GM19193 (cell line): ENCODE results near the gene PTH2R.

Experiments used
- POLR2A ChIP-seq: IDR thresholded peaks from 4 replicates; pipeline ENCODE4 v1.6.1; 2011; ENCODE audit not compliant: insufficient read depth, insufficient read length; ENCODE audit errors: extremely low read depth

The PTH2R gene

DNA sequence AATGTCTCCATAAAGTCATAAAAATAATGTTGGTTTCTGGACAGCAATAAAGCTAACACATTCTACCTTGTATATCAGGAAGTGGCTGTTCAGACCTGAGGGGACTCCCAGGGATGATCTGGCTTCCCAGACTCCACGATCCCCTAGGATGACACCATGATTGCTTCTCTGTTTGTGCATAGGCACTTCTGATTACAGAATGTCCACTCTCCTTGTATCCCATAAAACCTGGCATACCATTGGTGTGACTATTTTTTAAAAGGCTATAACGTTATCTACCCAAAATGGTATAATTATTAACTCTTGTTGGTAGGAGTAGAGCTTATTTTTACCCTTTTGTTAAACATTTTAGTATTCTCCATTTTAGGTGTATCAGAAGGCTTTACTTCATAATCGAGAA is 57.1 kb downstream of the PTH2R start:
- TF ChIP-seq POLR2A = no peak

DNA sequence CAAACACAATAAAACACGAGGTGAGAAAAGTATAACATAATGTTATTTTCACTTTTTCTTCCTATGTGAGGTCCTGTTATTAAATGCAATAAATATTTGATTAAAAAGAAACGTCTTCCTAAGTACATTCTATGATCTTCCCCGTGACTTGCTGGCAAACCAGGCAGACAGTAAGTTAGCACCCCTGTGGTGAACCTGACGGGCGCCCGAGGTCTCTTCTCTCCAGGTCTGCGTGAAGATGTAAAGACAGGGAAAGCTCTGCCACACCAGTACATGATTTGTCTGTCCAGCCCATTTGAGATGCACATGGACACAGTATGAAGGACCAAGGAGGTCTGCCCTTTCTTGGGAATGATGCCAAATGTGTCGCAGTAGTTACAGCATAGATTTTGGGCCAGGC is 57.6 kb downstream of the PTH2R start:
- no peak for TF ChIP-seq POLR2A

DNA sequence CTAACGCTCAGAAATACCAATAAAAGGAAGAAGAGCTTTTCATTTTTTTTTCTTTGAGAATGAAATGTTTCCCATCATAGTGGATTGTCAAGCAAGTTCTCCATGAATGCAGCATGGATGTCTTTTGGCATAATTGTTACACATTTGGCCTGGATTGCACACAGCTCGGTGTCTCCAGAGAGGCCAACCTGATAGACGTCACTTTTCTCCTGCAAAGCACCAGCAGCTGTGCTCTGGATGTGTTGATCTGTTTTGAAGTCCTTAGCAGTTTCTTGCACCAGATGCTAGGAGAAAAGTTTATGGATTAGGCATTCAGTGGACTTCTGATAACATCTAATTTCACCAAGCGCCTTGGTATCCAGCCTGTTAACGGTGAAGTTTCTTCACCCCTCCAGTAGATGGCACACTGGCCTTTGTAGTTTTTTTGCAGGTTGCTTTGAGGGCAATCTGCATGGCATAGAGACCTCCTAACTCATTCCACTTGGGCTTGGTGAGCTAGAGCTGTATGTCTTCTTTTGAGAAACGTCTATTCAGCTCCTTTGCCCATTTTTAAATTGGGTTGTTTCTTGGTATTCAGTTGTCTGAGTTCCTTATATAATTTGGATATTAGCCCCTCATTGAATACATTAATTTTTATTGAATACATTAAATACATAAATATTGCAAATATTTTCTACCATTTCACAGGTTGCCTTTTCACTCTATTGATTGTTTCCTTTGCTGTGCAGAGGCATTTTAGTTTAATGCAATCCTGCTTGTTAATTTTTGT is 59.7 kb downstream of the PTH2R start:
- TF ChIP-seq POLR2A = no peak

DNA sequence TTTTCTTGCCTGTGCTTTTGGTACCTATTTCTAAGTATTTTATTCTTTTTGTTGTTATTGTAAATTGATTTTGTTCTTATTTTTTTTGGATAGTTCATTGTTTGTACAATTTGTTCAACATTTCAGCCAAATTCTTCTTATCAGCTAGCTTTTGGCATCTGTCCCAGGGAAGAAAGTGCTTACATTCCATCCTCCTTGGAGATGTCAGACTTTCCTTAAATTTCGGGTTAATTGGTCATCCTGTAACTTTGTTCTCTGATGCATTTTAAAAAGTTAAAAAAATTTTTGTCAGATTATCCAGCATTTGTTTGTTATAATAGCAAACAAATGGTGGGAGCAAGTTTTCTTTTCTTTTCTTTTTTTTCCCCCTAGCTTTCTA is 60.3 kb downstream of the PTH2R start:
- TF ChIP-seq POLR2A = no peak

DNA sequence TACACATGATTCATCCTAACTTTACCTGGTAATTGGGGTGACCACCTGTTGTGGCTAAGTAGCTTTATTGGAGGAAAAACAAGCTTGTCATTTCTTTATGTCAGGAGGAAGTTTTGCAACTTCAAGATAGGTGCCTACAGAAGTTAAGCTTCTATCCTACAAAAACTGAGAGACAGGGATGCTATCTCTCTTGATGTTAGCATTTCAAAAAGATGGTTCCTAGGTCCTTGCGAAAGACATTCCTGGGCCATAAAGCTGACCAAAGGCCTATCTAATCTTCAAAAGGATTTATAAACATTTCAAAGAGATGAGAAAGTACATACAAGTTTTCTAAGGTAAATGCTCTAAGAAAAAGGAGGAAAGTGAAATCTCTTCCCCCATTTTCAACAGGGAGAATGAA is 61.0 kb downstream of the PTH2R start:
- no peak for TF ChIP-seq POLR2A

DNA sequence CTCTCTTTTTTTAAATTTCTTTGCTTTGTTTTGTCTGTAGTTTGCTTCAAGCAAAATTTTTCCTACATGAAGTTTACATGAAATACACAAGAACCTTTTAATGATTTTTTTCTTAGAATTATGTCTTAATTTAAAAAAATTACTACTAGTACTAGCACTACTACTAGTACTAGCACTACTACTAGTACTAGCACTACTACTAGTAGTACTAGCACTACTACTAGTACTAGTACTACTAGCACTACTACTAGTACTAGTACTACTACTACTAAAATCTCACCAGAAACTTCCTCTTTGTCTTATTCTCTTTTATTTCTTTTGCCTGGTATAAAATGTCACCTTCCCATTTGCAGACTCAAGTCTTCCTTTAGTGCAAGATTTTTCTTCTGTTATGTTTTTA is 71.1 kb downstream of the PTH2R start:
- no peak for TF ChIP-seq POLR2A

DNA sequence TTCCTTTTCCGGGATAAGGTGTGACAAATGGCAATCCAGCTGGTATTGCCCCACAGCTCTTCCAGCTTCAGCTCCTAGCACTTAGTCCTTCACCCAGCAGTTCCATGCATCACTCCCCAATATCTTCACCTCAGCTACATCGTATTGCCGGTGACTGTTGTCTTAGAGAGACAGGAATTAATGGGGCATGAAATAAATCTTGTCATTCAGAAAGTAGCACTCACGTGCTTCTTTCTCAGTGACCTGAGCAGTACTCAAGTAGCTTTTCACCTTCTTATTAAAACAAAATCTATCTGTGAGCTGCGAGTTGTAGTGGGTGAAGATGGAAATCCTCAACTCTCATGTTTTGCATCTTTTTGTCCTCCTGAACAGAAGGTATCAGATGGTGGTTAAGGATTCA is 72.8 kb downstream of the PTH2R start:
- no peak for TF ChIP-seq POLR2A

DNA sequence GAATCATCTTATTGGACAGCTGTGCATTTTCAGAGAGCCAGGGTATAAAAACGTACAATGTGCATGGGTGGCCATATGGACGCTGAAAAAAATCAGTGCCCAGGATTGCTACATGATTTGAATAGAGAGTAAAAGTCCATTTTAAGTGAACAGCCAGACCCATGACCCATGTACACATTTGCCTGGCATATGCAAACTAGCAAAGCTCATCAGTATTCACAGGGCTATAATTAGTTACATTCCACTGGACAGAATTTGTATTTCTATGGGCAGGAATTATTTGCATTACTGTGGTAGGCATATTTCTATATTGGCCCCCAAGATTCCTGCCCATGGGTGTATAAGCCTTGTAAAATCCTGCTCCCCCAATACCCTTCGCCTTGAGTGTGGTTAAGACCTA is 78.8 kb downstream of the PTH2R start:
- TF ChIP-seq POLR2A = no peak

DNA sequence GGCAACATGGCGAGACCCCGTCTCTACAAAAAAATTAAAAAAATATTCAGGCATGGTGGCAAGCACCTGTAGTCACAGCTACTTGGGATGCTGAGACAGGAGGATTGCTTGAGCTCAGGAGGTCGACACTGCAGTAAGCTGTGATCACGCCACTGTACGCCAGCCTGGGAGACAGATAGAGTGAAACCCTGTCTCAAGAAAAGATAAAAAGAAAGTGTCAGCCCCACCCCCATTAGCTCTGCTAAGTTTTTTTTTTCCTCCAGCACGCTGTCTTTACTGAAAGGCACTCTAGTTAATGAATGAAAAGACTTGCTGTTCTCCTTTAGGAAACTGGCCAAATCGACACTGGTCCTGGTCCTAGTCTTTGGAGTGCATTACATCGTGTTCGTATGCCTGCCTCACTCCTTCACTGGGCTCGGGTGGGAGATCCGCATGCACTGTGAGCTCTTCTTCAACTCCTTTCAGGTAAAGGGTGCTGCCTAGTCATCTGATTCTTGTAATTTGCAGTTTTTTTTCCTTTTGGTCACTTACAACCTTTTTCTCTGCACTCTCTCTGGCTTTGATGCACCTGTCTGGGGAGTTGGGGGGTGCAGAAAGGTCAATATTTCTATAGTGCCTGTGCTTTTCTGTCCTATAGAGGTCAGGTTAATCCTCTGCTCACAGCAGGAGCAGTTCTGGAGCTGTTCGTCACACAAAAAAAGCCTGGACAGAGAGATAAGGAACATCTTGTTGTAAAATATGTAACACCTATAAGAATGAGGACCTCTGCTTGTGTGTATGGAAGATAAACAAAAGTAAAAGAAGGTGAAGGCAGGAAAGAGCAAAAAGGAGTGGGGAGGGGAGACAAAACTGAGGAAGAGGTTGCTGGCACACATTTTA is 82.3 kb downstream of the PTH2R start:
- TF ChIP-seq POLR2A = no peak

DNA sequence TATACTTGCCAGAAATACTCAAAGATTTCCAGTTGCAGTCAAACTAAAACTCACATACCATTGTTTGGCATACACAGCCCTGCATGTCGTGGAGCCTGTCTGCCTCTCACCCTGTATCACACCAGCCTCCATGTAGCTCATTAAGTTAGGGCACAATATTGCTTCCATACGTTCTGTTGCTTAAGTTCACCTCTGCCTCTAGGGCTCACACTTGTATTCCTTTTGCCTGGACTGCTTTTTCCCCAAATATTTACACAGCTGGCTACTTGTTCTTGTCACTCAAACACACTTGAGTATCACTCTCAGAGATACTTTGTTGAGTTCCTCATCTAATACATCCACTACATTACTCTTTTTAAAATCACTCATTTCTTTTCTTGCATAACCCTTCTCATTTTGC is 83.1 kb downstream of the PTH2R start:
- no peak for TF ChIP-seq POLR2A

DNA sequence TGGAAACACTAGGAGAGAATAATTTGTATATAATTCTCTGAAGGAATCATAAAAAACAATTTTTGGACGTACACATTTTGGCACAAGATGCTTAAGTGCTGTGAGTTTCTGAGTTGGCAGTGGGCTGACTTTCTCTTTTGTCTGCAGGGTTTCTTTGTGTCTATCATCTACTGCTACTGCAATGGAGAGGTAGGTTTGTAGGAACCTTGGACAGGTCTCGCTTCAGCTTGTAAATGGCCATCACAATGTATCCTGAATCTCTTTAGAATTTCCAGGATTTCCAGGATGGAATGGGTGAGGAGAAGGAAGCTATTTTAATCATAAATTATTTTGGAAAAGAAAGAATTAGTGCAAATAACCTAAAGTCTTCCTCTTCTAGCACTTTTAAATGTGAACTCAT is 83.9 kb downstream of the PTH2R start:
- TF ChIP-seq POLR2A = no peak

DNA sequence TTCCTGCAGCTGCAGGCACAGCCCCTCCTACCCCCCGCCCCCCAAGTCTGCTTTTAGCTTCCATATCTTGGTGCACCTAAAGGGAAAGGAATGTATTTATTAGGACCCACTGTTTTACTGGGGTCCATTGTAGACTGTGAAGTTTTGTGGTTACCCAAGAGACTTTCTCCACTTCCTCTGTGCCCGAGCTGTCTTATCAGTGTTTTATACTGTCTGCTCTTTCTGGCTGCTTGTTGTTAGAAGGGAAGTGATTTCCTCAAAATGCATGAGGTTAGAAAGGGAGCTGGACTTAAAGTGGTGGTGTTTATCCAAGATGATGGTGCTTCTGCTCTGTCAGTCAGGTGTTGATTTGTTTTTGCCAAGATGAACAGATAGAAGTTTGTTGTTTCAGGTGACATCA is 85.0 kb downstream of the PTH2R start:
- no peak for TF ChIP-seq POLR2A

DNA sequence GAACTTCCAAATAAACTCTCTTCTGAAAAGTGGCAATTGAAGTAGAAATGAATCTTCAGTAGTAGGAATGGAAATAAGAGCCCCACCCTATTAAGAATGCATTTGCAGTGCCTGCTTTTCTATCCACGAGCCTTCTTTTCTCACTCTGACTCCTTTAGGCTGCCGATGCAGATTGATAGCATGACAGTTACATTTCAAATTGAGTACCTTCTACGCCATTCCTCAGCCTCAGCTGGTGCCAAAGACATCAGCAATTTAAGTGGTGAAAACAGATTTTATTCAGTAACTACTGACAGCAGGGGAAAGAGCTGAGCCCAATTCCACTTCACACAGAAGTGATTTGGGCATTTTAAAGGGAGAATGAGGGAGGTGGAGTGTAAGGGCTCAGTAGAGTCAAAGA is 85.5 kb downstream of the PTH2R start:
- TF ChIP-seq POLR2A = no peak

DNA sequence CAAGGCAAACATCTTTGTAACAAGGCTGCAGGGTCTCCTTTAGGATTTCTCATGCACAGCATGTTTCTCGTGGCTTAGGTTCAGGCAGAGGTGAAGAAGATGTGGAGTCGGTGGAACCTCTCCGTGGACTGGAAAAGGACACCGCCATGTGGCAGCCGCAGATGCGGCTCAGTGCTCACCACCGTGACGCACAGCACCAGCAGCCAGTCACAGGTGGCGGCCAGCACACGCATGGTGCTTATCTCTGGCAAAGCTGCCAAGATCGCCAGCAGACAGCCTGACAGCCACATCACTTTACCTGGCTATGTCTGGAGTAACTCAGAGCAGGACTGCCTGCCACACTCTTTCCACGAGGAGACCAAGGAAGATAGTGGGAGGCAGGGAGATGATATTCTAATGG is 86.6 kb downstream of the PTH2R start:
- no peak for TF ChIP-seq POLR2A

DNA sequence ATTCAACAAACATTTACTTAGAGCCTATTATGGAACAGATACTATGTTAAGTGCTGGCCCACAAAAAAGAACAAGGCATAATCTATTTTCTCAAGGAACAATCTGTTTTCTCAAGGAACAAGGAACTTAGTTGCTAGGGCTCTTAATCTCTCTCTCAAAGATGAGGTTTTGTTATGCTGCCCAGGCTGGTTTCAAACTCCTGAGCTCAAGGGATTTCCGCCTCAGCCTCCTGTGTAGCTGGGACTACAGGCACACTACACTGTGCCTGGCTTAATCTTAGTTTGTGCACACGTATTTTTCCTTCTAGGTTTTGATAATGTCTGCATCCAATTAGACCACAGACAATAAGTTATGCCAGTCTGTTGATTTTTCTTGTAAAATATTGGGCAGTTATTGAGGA is 89.5 kb downstream of the PTH2R start:
- no peak for TF ChIP-seq POLR2A

DNA sequence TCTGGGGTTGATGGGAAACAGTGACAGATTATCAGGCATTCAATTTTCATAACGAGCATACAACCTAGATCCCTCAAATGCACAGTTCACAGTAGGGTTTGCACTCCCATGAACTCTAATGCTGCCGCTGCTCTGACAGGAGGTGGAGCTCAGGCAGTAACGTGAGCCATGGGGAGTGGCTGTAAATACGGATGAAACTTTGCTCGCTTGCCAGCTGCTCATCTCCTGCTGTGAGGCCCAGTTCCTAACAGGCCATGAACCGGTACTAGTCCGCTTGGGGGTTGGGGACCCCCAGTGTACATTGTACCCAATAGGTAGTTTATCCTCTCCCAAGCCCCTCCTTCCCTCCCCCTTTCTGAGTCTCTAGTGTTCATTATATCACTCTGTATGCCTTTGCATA is 94.6 kb downstream of the PTH2R start:
- TF ChIP-seq POLR2A = no peak
